K562 (cell line): ENCODE data around the gene DCAF6. TPM values are rescaled to one million over a fixed set of nuclear protein-coding genes. Genes with fewer than 3 reads are reported as not detected.

Experiments
- ARHGAP35 ChIP-seq: fragments of 450-650 bp; IDR thresholded peaks from 2 replicates; pipeline ENCODE4 v1.6.1; 2018; ENCODE audit not compliant: partially characterized antibody
- BRD4 ChIP-seq: fragments of 200-600 bp; sonication (generic); IDR thresholded peaks from 2 replicates; pipeline ENCODE4 v1.6.1; 2017; ENCODE audit warnings: inconsistent platforms
- HDAC3 ChIP-seq: fragments of 450-650 bp; IDR thresholded peaks from 2 replicates; pipeline ENCODE4 v1.6.1; 2018; ENCODE audit warnings: borderline replicate concordance, mild to moderate bottlenecking, moderate library complexity; ENCODE audit not compliant: partially characterized antibody
- PKNOX1 ChIP-seq: fragments of 450-650 bp; IDR thresholded peaks from 2 replicates; pipeline ENCODE4 v1.6.1; 2016
- SMARCA4 ChIP-seq: fragments of 450-650 bp; IDR thresholded peaks from 2 replicates; pipeline ENCODE4 v1.6.1; 2016
- SMARCE1 ChIP-seq: fragments of 450-650 bp; IDR thresholded peaks from 2 replicates; pipeline ENCODE4 v1.7.1; 2016; ENCODE audit warnings: mild to moderate bottlenecking
- TAF9B ChIP-seq: fragments of 450-650 bp; IDR thresholded peaks from 2 replicates; pipeline ENCODE4 v1.6.1; 2018; ENCODE audit warnings: mild to moderate bottlenecking; ENCODE audit not compliant: partially characterized antibody
- TBP ChIP-seq: optimal IDR thresholded peaks from 2 replicates; pipeline ENCODE3; 2011; ENCODE audit warnings: low read depth, low read length, improper control_type of control experiment
- ZNF592 ChIP-seq: fragments of 450-650 bp; IDR thresholded peaks from 2 replicates; pipeline ENCODE4 v1.6.1; 2017; ENCODE audit warnings: antibody characterized with exemption, mild to moderate bottlenecking
- ZNF785 ChIP-seq: fragments of 250-450 bp; sonication (Bioruptor Pico); IDR thresholded peaks from 2 replicates; pipeline ENCODE4 v1.4.0; 2020; ENCODE audit warnings: mild to moderate bottlenecking
- polyA plus RNA-seq, 8 experiments: library from polyadenylated mRNA; depleted of rRNA in 4 of 8; stranded (reverse) in 5 of 8; unstranded in 3 of 8; fragments of >200 nt; fragmentation: Nextera tagmentation in 2 of 8; fragmentation: Illumina TruSeq in 1 of 8; extraction: Ambion mirVana in 2 of 8; extraction: Trizol in 1 of 8; gene quantifications; 2 replicates each; pipeline versions ENCODE4 v1.2.1 to v1.2.3, GENCODE V29; 2011 to 2014; ENCODE audit warnings: inconsistent platforms in 1 of 8, missing spikeins in 1 of 8
- total RNA-seq, 7 experiments: library from RNA; depleted of rRNA in 6 of 7; stranded (reverse); fragments of >200 nt in 6 of 7; fragmentation: Illumina TruSeq in 2 of 7; extraction: Trizol in 2 of 7; gene quantifications; 2 replicates each; pipeline versions ENCODE4 v1.2.1 to v1.2.3, GENCODE V29; 2011 to 2021; ENCODE audit warnings: low replicate concordance in 1 of 7
- TF ChIP-seq, protein P1 (sequence below), 2 experiments: fragments of 450-650 bp in 1 of 2; sonication (generic) in 1 of 2; formaldehyde crosslinking in 1 of 2; IDR thresholded peaks; 2 replicates each; pipeline versions ENCODE4 v1.7.1 to v1.9.0; 2016 to 2022; ENCODE audit warnings: inconsistent platforms in 1 of 2, mild to moderate bottlenecking in 1 of 2, missing genetic modification reagents in 1 of 2
- TF ChIP-seq, protein P2 (sequence below), 2 experiments: fragments of 200-800 bp in 1 of 2; sonication (Bioruptor generic) in 1 of 2; sonication (generic) in 1 of 2; formaldehyde crosslinking in 1 of 2; IDR thresholded peaks in 1 of 2; conservative IDR thresholded peaks in 1 of 2; 2 replicates each; pipeline versions ENCODE4 v1.5.0 to v1.6.1; 2016 to 2020; ENCODE audit warnings: missing compliant biosample characterization in 1 of 2, missing genetic modification characterization in 1 of 2, missing genetic modification reagents in 1 of 2

Gene DCAF6
- total and polyA plus RNA-seq, 9 of the 15 experiments (the other 6 are each of a cell fraction or from before 2014, with no cell fraction given): 19.1 to 102 (median 46.3) TPM

GRCh38 chr1:167928457-167928852 is 8.0 kb upstream of the DCAF6 start (continued):
- TF ChIP-seq, protein P1, sequence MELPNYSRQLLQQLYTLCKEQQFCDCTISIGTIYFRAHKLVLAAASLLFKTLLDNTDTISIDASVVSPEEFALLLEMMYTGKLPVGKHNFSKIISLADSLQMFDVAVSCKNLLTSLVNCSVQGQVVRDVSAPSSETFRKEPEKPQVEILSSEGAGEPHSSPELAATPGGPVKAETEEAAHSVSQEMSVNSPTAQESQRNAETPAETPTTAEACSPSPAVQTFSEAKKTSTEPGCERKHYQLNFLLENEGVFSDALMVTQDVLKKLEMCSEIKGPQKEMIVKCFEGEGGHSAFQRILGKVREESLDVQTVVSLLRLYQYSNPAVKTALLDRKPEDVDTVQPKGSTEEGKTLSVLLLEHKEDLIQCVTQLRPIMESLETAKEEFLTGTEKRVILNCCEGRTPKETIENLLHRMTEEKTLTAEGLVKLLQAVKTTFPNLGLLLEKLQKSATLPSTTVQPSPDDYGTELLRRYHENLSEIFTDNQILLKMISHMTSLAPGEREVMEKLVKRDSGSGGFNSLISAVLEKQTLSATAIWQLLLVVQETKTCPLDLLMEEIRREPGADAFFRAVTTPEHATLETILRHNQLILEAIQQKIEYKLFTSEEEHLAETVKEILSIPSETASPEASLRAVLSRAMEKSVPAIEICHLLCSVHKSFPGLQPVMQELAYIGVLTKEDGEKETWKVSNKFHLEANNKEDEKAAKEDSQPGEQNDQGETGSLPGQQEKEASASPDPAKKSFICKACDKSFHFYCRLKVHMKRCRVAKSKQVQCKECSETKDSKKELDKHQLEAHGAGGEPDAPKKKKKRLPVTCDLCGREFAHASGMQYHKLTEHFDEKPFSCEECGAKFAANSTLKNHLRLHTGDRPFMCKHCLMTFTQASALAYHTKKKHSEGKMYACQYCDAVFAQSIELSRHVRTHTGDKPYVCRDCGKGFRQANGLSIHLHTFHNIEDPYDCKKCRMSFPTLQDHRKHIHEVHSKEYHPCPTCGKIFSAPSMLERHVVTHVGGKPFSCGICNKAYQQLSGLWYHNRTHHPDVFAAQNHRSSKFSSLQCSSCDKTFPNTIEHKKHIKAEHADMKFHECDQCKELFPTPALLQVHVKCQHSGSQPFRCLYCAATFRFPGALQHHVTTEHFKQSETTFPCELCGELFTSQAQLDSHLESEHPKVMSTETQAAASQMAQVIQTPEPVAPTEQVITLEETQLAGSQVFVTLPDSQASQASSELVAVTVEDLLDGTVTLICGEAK (IDR thresholded peaks at IDR 0.05): 0 out of 2 replicates have a peak, but pooled peaks have one; percentile 7
- TF ChIP-seq, protein P1 (CRISPR knock-in tag; IDR thresholded peaks at IDR 0.05): no peak
- TF ChIP-seq PKNOX1 (peak; percentile 72), TBP (peak; percentile 17), ZNF592 (peak; percentile 65; the same call in 1 of the 2 replicates), ARHGAP35 (no peak), HDAC3 (peak; percentile 39), TAF9B (peak; percentile 52), ZNF785 (no peak), SMARCE1 (0 out of 2 replicates have a peak, but pooled peaks have one; percentile 2), BRD4 (no peak), SMARCA4 (peak; percentile 38; the same call in 1 of the 2 replicates)
- TF ChIP-seq, protein P2, sequence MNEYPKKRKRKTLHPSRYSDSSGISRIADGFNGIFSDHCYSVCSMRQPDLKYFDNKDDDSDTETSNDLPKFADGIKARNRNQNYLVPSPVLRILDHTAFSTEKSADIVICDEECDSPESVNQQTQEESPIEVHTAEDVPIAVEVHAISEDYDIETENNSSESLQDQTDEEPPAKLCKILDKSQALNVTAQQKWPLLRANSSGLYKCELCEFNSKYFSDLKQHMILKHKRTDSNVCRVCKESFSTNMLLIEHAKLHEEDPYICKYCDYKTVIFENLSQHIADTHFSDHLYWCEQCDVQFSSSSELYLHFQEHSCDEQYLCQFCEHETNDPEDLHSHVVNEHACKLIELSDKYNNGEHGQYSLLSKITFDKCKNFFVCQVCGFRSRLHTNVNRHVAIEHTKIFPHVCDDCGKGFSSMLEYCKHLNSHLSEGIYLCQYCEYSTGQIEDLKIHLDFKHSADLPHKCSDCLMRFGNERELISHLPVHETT (CRISPR knock-in tag; conservative IDR thresholded peaks at IDR 0.05 in 1 of 2, IDR thresholded peaks at IDR 0.05 in 1 of 2): 0 out of 4 replicates have a peak, but pooled peaks of 1 of the 2 experiments have one; percentile 28
